ENCODE data around the gene NID1. TPM values are rescaled to one million over a fixed set of nuclear protein-coding genes. Genes with fewer than 3 reads are reported as not detected.
"Not testable (repeated sequence)": the region's sequence is repeated elsewhere in the genome, so short reads cannot be mapped to it uniquely, and the experiment has no call there.

The NID1 gene
- total RNA-seq, 2 experiments from 2014 or later: 0.05 TPM; not detected in 1

GRCh38 chr1:236103646-236104218 is 38.8 kb upstream of the NID1 start:
- ChIA-PET POLR2A (no interaction called here), CTCF (interaction anchor here (0.7 to 1.4 kb wide), 6 partner anchors 86 to 406 kb away, joined by 3 to 5 read pairs (median 3); partner anchors contain the start of gene EDARADD)
- no peaks in the 10 kb centered on the region for H3K36me3 Mint-ChIP-seq (ENCODE audit: low read depth)
- H3K27me3 Mint-ChIP-seq (ENCODE audit: low read depth): peaks cover 2% of the 10 kb centered on the region
- H3K4me1 Mint-ChIP-seq (ENCODE audit: low read depth): peaks cover 8% of the 10 kb centered on the region
- peak; percentile 57 for ATAC-seq
- H3K27ac Mint-ChIP-seq: no peak overlapping the region
- H3K4me3 Mint-ChIP-seq: no peak overlapping the region
- DNase-seq: peak; percentile 74
- H3K9me3 Mint-ChIP-seq (ENCODE audit: insufficient read depth): no peaks in the 10 kb centered on the region

- no peak for ATAC-seq
- H3K36me3 Mint-ChIP-seq (ENCODE audit: low read depth): no peaks in the 10 kb centered on the region
- no peak overlapping the region for H3K4me3 Mint-ChIP-seq
- H3K27me3 Mint-ChIP-seq (ENCODE audit: low read depth): peaks cover 2% of the 10 kb centered on the region
- no peak overlapping the region for H3K27ac Mint-ChIP-seq
- H3K9me3 Mint-ChIP-seq (ENCODE audit: insufficient read depth): no peaks in the 10 kb centered on the region
- ChIA-PET POLR2A (no interaction called here), CTCF (interaction anchor here (0.8 to 1.2 kb wide), 2 partner anchors 67 to 350 kb away, joined by 3 read pairs; no protein-coding TSS in a partner anchor)
- peaks cover 8% of the 10 kb centered on the region for H3K4me1 Mint-ChIP-seq (ENCODE audit: low read depth)
- DNase-seq: no peak
Observed at GRCh38 chr1:236103059-236103458, 38.2 kb upstream of the NID1 start.

- Mint-ChIP-seq H3K27ac (no peak overlapping the region), H3K4me3 (no peak overlapping the region), H3K36me3 (ENCODE audit: low read depth) (no peaks in the 10 kb centered on the region), H3K9me3 (ENCODE audit: insufficient read depth) (no peaks in the 10 kb centered on the region), H3K27me3 (ENCODE audit: low read depth) (peaks cover 2% of the 10 kb centered on the region), H3K4me1 (ENCODE audit: low read depth) (peaks cover 8% of the 10 kb centered on the region)
- ChIA-PET POLR2A (no interaction called here), CTCF (interaction anchor here (0.8 to 1.2 kb wide), 2 partner anchors 67 to 350 kb away, joined by 3 read pairs; no protein-coding TSS in a partner anchor)
- no peak for DNase-seq
- ATAC-seq: no peak
Observed at GRCh38 chr1:236102611-236103010, 37.7 kb upstream of the NID1 start.

- peaks cover 2% of the 10 kb centered on the region for H3K4me1 Mint-ChIP-seq (ENCODE audit: low read depth)
- CTCF ChIA-PET: interaction anchor here (1.2 kb wide), 1 partner anchor 68 kb away, joined by 3 read pairs; no protein-coding TSS in a partner anchor
- POLR2A ChIA-PET: no interaction called here
Observed at GRCh38 chr1:236101233-236102200, 36.6 kb upstream of the NID1 start.

GRCh38 chr1:236100799-236101198 is 35.9 kb upstream of the NID1 start:
- H3K27me3 Mint-ChIP-seq (ENCODE audit: low read depth): peaks cover 2% of the 10 kb centered on the region
- H3K9me3 Mint-ChIP-seq (ENCODE audit: insufficient read depth): peaks cover 5% of the 10 kb centered on the region
- no peak overlapping the region for H3K27ac Mint-ChIP-seq
- no peak for ATAC-seq
- H3K36me3 Mint-ChIP-seq (ENCODE audit: low read depth): peaks cover 5% of the 10 kb centered on the region
- H3K4me1 Mint-ChIP-seq (ENCODE audit: low read depth): peaks cover 2% of the 10 kb centered on the region
- ChIA-PET CTCF (no interaction called here), POLR2A (no interaction called here)
- no peak overlapping the region for H3K4me3 Mint-ChIP-seq
- no peak for DNase-seq

More at GRCh38 chr1:236101233-236102200, 36.6 kb upstream of the NID1 start:
- H3K36me3 Mint-ChIP-seq (ENCODE audit: low read depth): peaks cover 4% of the 10 kb centered on the region
- peaks cover 2% of the 10 kb centered on the region for H3K27me3 Mint-ChIP-seq (ENCODE audit: low read depth)
- no peak overlapping the region for H3K4me3 Mint-ChIP-seq
- ATAC-seq (no peak), DNase-seq (no peak)
- no peak overlapping the region for H3K27ac Mint-ChIP-seq
- H3K9me3 Mint-ChIP-seq (ENCODE audit: insufficient read depth): peaks cover 2% of the 10 kb centered on the region

GRCh38 chr1:236099355-236099974 is 34.6 kb upstream of the NID1 start:
- ChIA-PET CTCF (interaction anchor here (0.8 to 1.2 kb wide), 3 partner anchors 18 to 127 kb away, joined by 3 read pairs; no protein-coding TSS in a partner anchor), POLR2A (no interaction called here)
- H3K4me1 Mint-ChIP-seq (ENCODE audit: low read depth): peaks cover 2% of the 10 kb centered on the region
- DNase-seq (no peak), ATAC-seq (no peak)
- H3K27ac Mint-ChIP-seq: no peak overlapping the region
- H3K9me3 Mint-ChIP-seq (ENCODE audit: insufficient read depth): peaks cover 5% of the 10 kb centered on the region
- H3K36me3 Mint-ChIP-seq (ENCODE audit: low read depth): peaks cover 7% of the 10 kb centered on the region
- peaks cover 2% of the 10 kb centered on the region for H3K27me3 Mint-ChIP-seq (ENCODE audit: low read depth)
- H3K4me3 Mint-ChIP-seq: no peak overlapping the region

GRCh38 chr1:236098267-236098666 is 33.4 kb upstream of the NID1 start:
- H3K36me3 Mint-ChIP-seq (ENCODE audit: low read depth): peaks cover 7% of the 10 kb centered on the region
- no peak overlapping the region for H3K27ac Mint-ChIP-seq
- DNase-seq (no peak), ATAC-seq (no peak)
- H3K27me3 Mint-ChIP-seq (ENCODE audit: low read depth): peaks cover 4% of the 10 kb centered on the region
- H3K9me3 Mint-ChIP-seq (ENCODE audit: insufficient read depth): peaks cover 5% of the 10 kb centered on the region
- ChIA-PET POLR2A (no interaction called here), CTCF (no interaction called here)
- no peak overlapping the region for H3K4me3 Mint-ChIP-seq
- no peaks in the 10 kb centered on the region for H3K4me1 Mint-ChIP-seq (ENCODE audit: low read depth)

- H3K36me3 Mint-ChIP-seq (ENCODE audit: low read depth); ATAC-seq; CTCF ChIA-PET; H3K27me3 Mint-ChIP-seq (ENCODE audit: low read depth); H3K4me1 Mint-ChIP-seq (ENCODE audit: low read depth); H3K9me3 Mint-ChIP-seq (ENCODE audit: insufficient read depth); H3K4me3 Mint-ChIP-seq; H3K27ac Mint-ChIP-seq: not testable (repeated sequence)
- POLR2A ChIA-PET: interaction anchor here (0.6 kb wide), 1 partner anchor 142 kb away, joined by 3 read pairs; no protein-coding TSS in a partner anchor
- DNase-seq: peak; percentile 85
Observed at GRCh38 chr1:236096660-236097482, 32.0 kb upstream of the NID1 start.

- POLR2A ChIA-PET: no interaction called here
- CTCF ChIA-PET: no interaction called here
- no peak for DNase-seq
- Mint-ChIP-seq H3K9me3 (ENCODE audit: insufficient read depth) (peaks cover 5% of the 10 kb centered on the region), H3K4me1 (ENCODE audit: low read depth) (no peaks in the 10 kb centered on the region), H3K4me3 (no peak overlapping the region), H3K36me3 (ENCODE audit: low read depth) (peaks cover 7% of the 10 kb centered on the region), H3K27me3 (ENCODE audit: low read depth) (peaks cover 8% of the 10 kb centered on the region), H3K27ac (no peak overlapping the region)
- ATAC-seq: no peak
Observed at GRCh38 chr1:236095705-236096520, 31.0 kb upstream of the NID1 start.

GRCh38 chr1:236092899-236093298 is 28.0 kb upstream of the NID1 start:
- peaks cover 7% of the 10 kb centered on the region for H3K36me3 Mint-ChIP-seq (ENCODE audit: low read depth)
- H3K27me3 Mint-ChIP-seq (ENCODE audit: low read depth): peaks cover 8% of the 10 kb centered on the region
- DNase-seq: no peak
- ATAC-seq: no peak
- no peak overlapping the region for H3K27ac Mint-ChIP-seq
- POLR2A ChIA-PET: interaction anchor here (0.7 kb wide), 1 partner anchor 511 kb away, joined by 3 read pairs; no protein-coding TSS in a partner anchor
- CTCF ChIA-PET: no interaction called here
- no peaks in the 10 kb centered on the region for H3K4me1 Mint-ChIP-seq (ENCODE audit: low read depth)
- no peak overlapping the region for H3K4me3 Mint-ChIP-seq
- H3K9me3 Mint-ChIP-seq (ENCODE audit: insufficient read depth): peaks cover 5% of the 10 kb centered on the region

Data from activated CD8-positive, alpha-beta T cell treated with anti-CD3 and anti-CD28 coated beads, Interleukin-2, amount 10 ng/mL, durations not matched to agents 7 days and 5 days (primary cell).